HCT116 (cell line): ENCODE results near the gene PWP2. TPM values are rescaled to one million over a fixed set of nuclear protein-coding genes. Genes with fewer than 3 reads are reported as not detected.
"Not testable (repeated sequence)": the region's sequence is repeated elsewhere in the genome, so short reads cannot be mapped to it uniquely, and the experiment has no call there.

Experiments
- ATAC-seq: fragments of 200-7000 bp; cut with Tn5 transposase; 2 replicates; pipeline ENCODE4 v1.9.1; 2020; ENCODE audit warnings: mild to moderate bottlenecking, moderate library complexity
- BruUV-seq: library from RNA; stranded (reverse); fragments of 400-500 nt; replicated peaks from 2 replicates; lab custom pipeline; 2021; lab: Mats Ljungman, UMichigan
- CTCF ChIA-PET: fragments of 300-600 bp; sonication (Branson Sonifier 250); formaldehyde crosslinking; loops from one replicate; lab custom pipeline; 2021; ENCODE audit warnings: antibody characterized with exemption; lab: Charles Lee
- POLR2A ChIA-PET: fragments of 300-600, 350-600 bp; sonication (Branson Sonifier 250); formaldehyde crosslinking; loops from one replicate; lab custom pipeline; 2021; ENCODE audit warnings: antibody characterized with exemption; lab: Charles Lee
- RAD21 ChIA-PET, 2 experiments: fragments of 300-600 bp; sonication (Branson Sonifier 250); formaldehyde crosslinking; loops; one replicate each; lab custom pipeline; 2023; ENCODE audit warnings: low total read pairs in 2 of 2; ENCODE audit not compliant: uncharacterized antibody in 2 of 2, unreplicated experiment in 2 of 2, low non-redundant PET in 1 of 2; lab: Charles Lee
- DNase-seq: peaks from one replicate; pipeline ENCODE4 v3.0.0-alpha.2; 2010; ENCODE audit warnings: low read depth, low spot score
- H2AFZ ChIP-seq: fragments of 200-600 bp; shearing (Covaris generic), sonication (generic); 2 replicates; pipeline ENCODE4 v1.6.1; 2017; ENCODE audit warnings: low read depth, mixed run types, mixed read lengths, antibody characterized with exemption, low read length; ENCODE audit not compliant: poor library complexity, severe bottlenecking
- H3K27ac ChIP-seq: 2 replicates; pipeline ENCODE4 v1.5.1; 2012; ENCODE audit warnings: low read depth, low read length
- H3K27me3 ChIP-seq: fragments of 200-600 bp; sonication (generic); 2 replicates; pipeline ENCODE4 v1.6.1; 2016; ENCODE audit warnings: mixed run types, low read length, mixed read lengths; ENCODE audit not compliant: insufficient read depth
- H3K36me3 ChIP-seq, 2 experiments: fragments of 200-500 bp in 1 of 2; fragments of 200-600 bp in 1 of 2; sonication (Bioruptor generic) in 1 of 2; sonication (generic) in 1 of 2; 2 replicates each; pipeline versions ENCODE4 v1.5.1 to v1.6.1; 2014 to 2016; ENCODE audit warnings: low read length in 2 of 2, inconsistent platforms in 1 of 2, mixed read lengths in 1 of 2, mixed run types in 1 of 2; ENCODE audit not compliant: insufficient read depth in 2 of 2, control insufficient read depth in 1 of 2
- H3K4me1 ChIP-seq, 2 experiments: fragments of 200-600 bp in 1 of 2; sonication (generic) in 1 of 2; 2 replicates each; pipeline versions ENCODE4 v1.5.1 to v1.6.1; 2012 to 2017; ENCODE audit warnings: low read length in 2 of 2, inconsistent platforms in 1 of 2, mild to moderate bottlenecking in 1 of 2, mixed read lengths in 1 of 2, mixed run types in 1 of 2, moderate library complexity in 1 of 2; ENCODE audit not compliant: insufficient read depth in 2 of 2, control insufficient read depth in 1 of 2
- H3K4me2 ChIP-seq: fragments of 200-600 bp; sonication (generic); 2 replicates; pipeline ENCODE4 v1.6.1; 2017; ENCODE audit warnings: mixed run types, low read length, mixed read lengths
- H3K4me3 ChIP-seq, 2 experiments: fragments of 200-600 bp in 1 of 2; sonication (generic) in 1 of 2; replicated peaks in 1 of 2; 2 replicates each; pipeline ENCODE4 v1.5.1; 2011 to 2016; ENCODE audit warnings: low read length in 2 of 2, control low read depth in 1 of 2, low read depth in 1 of 2, mild to moderate bottlenecking in 1 of 2, mixed read lengths in 1 of 2, mixed run types in 1 of 2
- H3K79me2 ChIP-seq: fragments of 200-600 bp; sonication (generic); 2 replicates; pipeline ENCODE4 v1.6.1; 2017; ENCODE audit warnings: mild to moderate bottlenecking, mixed run types, low read length, moderate library complexity, mixed read lengths; ENCODE audit not compliant: insufficient read depth
- H3K9ac ChIP-seq: fragments of 200-600 bp; sonication (generic); 2 replicates; pipeline ENCODE4 v1.6.1; 2016; ENCODE audit warnings: low read length, mixed read lengths
- H3K9me2 ChIP-seq: fragments of 200-600 bp; sonication (generic), shearing (Covaris generic); 2 replicates; pipeline ENCODE4 v1.6.1; 2017; ENCODE audit warnings: mixed run types, mild to moderate bottlenecking, moderate library complexity; ENCODE audit not compliant: insufficient read depth
- H3K9me3 ChIP-seq, 2 experiments: fragments of 200-500 bp in 1 of 2; fragments of 200-600 bp in 1 of 2; sonication (Bioruptor generic) in 1 of 2; sonication (generic) in 1 of 2; 2 replicates each; pipeline ENCODE4 v1.6.1; 2014 to 2017; ENCODE audit warnings: low read length in 2 of 2, mixed read lengths in 2 of 2, inconsistent platforms in 1 of 2, low read depth in 1 of 2, mild to moderate bottlenecking in 1 of 2, mixed run types in 1 of 2, moderate library complexity in 1 of 2; ENCODE audit not compliant: control insufficient read depth in 1 of 2, insufficient read depth in 1 of 2
- H4K20me1 ChIP-seq: fragments of 200-600 bp; sonication (generic), shearing (Covaris generic); 2 replicates; pipeline ENCODE4 v1.6.1; 2017; ENCODE audit warnings: mixed run types, mild to moderate bottlenecking, moderate library complexity; ENCODE audit not compliant: insufficient read depth
- intact Hi-C: fragments of 100-400 bp; cut with micrococcal nuclease; formaldehyde crosslinking; loops from 2 replicates; pipeline ENCODE4 v1.10.0; 2022
- total RNA-seq: library from RNA; stranded (reverse); gene quantifications from one replicate; pipeline ENCODE4 v1.2.1, GENCODE V29; 2021; ENCODE audit not compliant: unreplicated experiment

Gene PWP2
- total RNA-seq, 1 experiment from 2014 or later: 43.1 TPM

DNA sequence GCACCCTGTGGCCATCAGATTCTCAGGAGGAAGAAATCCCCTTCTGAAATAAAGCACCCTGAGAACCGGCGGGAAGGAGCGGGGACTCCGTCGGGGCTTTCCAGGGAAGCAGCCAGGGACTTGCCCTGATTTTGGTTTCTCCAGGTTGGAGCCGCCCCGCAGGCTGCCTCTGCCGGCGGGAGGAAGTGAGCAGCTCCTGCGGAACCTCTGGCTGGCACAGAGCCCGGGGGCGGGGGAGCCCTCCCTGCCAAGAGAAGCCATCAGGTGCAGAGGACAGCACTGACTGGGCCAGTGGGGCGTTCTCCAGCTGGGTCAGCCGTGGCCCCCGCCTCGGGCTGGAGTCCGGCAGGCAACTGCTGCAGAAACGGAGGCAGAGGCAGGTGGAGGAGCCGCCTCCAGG, 65.5 kb downstream of the PWP2 start:
- H3K9me2 ChIP-seq, H3K27ac ChIP-seq, intact Hi-C loops, H3K27me3 ChIP-seq, H3K79me2 ChIP-seq, H2AFZ ChIP-seq, RAD21 ChIA-PET, DNase-seq, CTCF ChIA-PET, POLR2A ChIA-PET, BruUV-seq, H3K9ac ChIP-seq, H3K9me3 ChIP-seq, H4K20me1 ChIP-seq, H3K4me2 ChIP-seq, H3K36me3 ChIP-seq, H3K4me3 ChIP-seq, H3K4me1 ChIP-seq: not testable (repeated sequence)
- peak; percentile 34; the same call in 1 of the 2 replicates for ATAC-seq

DNA sequence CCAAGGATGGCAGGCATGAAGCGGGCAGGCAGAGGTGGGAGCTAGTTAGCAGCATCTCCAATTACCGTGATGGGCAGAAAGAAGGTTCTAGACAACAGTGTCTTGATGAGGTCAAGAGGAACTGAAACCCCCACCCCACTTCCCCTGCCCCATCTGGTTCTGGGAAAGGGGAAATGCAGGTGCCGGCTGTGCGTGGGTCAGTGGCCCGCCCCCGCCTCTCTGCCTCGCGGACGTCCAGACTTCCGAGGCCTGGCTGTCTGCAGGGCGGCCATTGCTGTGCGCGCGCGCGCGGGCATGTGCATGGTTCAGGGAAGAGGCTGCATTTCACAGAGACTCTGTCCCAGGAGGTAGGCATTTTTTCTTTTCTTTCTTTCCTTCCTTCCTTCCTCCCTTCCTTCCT, 68.0 kb downstream of the PWP2 start:
- DNase-seq, intact Hi-C loops, CTCF ChIA-PET, ATAC-seq, H3K4me3 ChIP-seq, H3K9me3 ChIP-seq, H4K20me1 ChIP-seq, H2AFZ ChIP-seq, H3K4me1 ChIP-seq, BruUV-seq, POLR2A ChIA-PET, H3K4me2 ChIP-seq, H3K27ac ChIP-seq, H3K27me3 ChIP-seq, H3K9ac ChIP-seq, H3K36me3 ChIP-seq, H3K79me2 ChIP-seq, RAD21 ChIA-PET, H3K9me2 ChIP-seq: not testable (repeated sequence)

DNA sequence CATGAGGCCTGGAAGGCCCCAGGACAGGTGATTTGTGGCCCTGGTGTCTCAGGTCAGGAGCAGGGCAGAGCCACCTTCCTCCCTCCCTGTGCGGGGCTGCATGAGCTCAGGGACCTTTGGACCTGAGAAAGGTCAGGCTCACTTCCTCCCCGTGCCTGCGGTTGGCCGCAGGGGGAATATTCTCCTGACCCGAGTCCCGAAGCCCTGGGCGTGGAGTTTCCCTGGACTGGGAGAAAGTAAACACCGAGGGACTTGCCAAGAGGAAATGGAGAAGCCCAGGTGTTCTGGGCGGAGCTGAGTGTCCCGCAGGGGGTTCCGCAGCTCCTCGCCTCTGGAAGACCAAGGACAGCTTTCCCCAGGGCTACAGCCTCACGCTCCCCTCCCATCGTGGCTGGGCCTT, 68.9 kb downstream of the PWP2 start:
- H3K27ac ChIP-seq, DNase-seq, BruUV-seq, H3K36me3 ChIP-seq, H3K4me1 ChIP-seq, H4K20me1 ChIP-seq, ATAC-seq, H3K9me3 ChIP-seq, H3K79me2 ChIP-seq, RAD21 ChIA-PET, intact Hi-C loops, H3K4me3 ChIP-seq, H3K4me2 ChIP-seq, H3K9me2 ChIP-seq, H3K9ac ChIP-seq, CTCF ChIA-PET, H2AFZ ChIP-seq, H3K27me3 ChIP-seq, POLR2A ChIA-PET: not testable (repeated sequence)

Other genes with a start within 250 kb of the PWP2 start
- gene AGPAT3, start 242.2 kb upstream of the PWP2 start, total RNA-seq: 54.1 TPM
- 31.5 TPM for gene TRAPPC10, start 95.1 kb upstream of the PWP2 start, total RNA-seq
- gene GATD3, start 26.3 kb downstream of the PWP2 start, total RNA-seq: 40.7 TPM
- 4.7 TPM for gene ICOSLG, start 133.5 kb downstream of the PWP2 start, total RNA-seq
- gene DNMT3L, start 154.5 kb downstream of the PWP2 start, total RNA-seq: not detected
- gene AIRE, start 178.5 kb downstream of the PWP2 start, total RNA-seq: not detected
- gene PFKL, start 192.7 kb downstream of the PWP2 start, total RNA-seq: 150 TPM
- gene CFAP410, start 232.0 kb downstream of the PWP2 start, total RNA-seq: 15.3 TPM
- 28.1 TPM for gene TRPM2, start 246.2 kb downstream of the PWP2 start, total RNA-seq